ENCODE results near the gene NR2F6.

NR2F6 gene

GRCh38 chr19:17216058-17216670 is 29.6 kb downstream of the NR2F6 start:
- TF ChIP-seq GATA1 (IDR thresholded peaks at IDR 0.05; ENCODE audit: low read depth, low read length) (no peak), POLR2A (IDR thresholded peaks at IDR 0.05; ENCODE audit: low read length) (no peak)
- DNase-seq = no peak

- peak; percentile 95 for DNase-seq
- peak; percentile 91 for TF ChIP-seq POLR2A (IDR thresholded peaks at IDR 0.05; ENCODE audit: low read length)
- no peak for TF ChIP-seq GATA1 (IDR thresholded peaks at IDR 0.05; ENCODE audit: low read depth, low read length)
These were observed 30.4 kb downstream of the NR2F6 start, which contains the start of gene USE1 for GRCh38 chr19:17215127-17215971. USE1 (plus strand) TSS chr19:17215357; CDS start chr19:17215406, 49 bp downstream.

DNA sequence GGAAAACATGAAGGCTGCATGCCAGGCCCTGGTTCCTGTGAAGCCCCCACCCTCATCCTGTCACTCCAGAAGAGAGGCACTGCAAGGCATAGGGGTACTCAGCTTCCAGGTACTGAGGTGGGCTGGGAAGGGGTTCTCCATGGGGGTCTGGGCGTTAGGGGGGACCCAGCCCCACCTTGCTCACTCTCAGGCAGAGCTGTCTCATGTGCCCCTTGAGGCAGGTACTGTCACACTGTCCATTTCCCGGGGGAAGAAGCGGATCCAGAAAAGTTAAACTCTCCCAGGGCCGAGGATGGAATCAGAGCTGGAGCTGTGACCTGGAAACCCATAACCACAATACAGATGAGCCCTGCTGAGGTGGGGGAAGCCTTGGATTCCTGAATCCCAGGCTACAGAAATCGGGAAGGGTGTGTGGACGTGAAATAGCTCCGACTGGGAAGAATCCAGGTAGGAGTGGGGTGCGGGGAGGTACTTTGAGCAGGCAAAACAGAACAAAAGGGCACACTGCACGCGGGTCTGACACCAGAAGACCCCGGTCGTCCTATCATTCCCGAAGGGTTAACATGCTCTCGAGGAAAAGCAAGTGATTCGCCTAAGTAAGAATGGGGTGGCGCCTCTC is 31.1 kb downstream of the NR2F6 start:
- no peak for TF ChIP-seq POLR2A (IDR thresholded peaks at IDR 0.05; ENCODE audit: low read length)
- no peak for DNase-seq

DNA sequence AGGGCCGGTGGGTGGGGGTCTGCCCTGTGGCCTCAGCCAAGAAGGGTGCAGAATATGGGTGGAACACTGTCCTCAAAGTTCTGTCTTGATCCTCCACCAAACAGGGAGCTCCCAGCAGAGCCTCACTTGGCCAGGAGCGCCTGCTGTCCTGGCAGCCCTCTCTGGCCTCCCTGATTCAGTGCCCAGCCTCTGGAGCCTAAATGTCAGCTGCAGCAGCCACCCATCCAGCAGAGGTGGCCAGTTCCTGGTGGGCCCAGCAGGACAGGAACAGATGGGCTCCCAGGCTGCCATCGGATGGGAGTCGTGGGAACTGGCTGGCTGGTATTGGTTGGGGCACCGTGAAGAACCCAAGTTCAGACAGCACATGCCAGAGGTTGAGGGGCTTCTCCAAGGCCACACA is 32.4 kb downstream of the NR2F6 start:
- TF ChIP-seq POLR2A (IDR thresholded peaks at IDR 0.05; ENCODE audit: low read length) = no peak
- TF ChIP-seq GATA1 (IDR thresholded peaks at IDR 0.05; ENCODE audit: low read depth, low read length) = no peak

GRCh38 chr19:17211547-17212446 is 33.9 kb downstream of the NR2F6 start:
- TF ChIP-seq POLR2A (IDR thresholded peaks at IDR 0.05; ENCODE audit: low read length) (no peak), GATA1 (IDR thresholded peaks at IDR 0.05; ENCODE audit: low read depth, low read length) (no peak)
- no peak for DNase-seq

More for the DNA sequence above, 32.4 kb downstream of the NR2F6 start:
- DNase-seq = no peak

DNA sequence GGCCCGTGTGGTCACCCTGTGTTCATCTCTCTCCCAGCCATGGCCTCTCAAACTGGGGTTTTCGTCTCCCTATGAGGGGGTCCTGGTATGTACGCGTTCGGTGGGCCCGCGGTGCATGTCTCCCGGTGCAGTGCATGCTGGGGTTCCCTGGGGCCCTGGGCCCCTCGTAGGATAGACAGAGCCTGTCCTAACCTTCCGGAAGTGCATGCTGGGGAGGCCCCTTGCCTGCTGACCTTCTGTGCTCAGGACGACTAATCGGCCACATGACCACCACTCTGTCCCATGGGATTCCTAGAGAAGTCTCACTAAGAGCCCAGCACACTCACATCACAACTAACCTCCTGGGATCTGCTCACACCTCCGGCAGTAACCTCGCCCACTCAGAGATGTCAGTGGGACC is 35.4 kb downstream of the NR2F6 start:
- TF ChIP-seq GATA1 (IDR thresholded peaks at IDR 0.05; ENCODE audit: low read depth, low read length) = no peak
- no peak for TF ChIP-seq POLR2A (IDR thresholded peaks at IDR 0.05; ENCODE audit: low read length)
- DNase-seq = no peak

GRCh38 chr19:17209126-17210036 is 36.3 kb downstream of the NR2F6 start:
- DNase-seq = peak; percentile 75 to 79
- TF ChIP-seq GATA1 (IDR thresholded peaks at IDR 0.05; ENCODE audit: low read depth, low read length) (no peak), POLR2A (IDR thresholded peaks at IDR 0.05; ENCODE audit: low read length) (no peak)

- no peak for TF ChIP-seq GATA1 (IDR thresholded peaks at IDR 0.05; ENCODE audit: low read depth, low read length)
These were observed 38.8 kb downstream of the NR2F6 start for GRCh38 chr19:17206736-17207581.

GRCh38 chr19:17205237-17206140 is 40.2 kb downstream of the NR2F6 start:
- TF ChIP-seq POLR2A (IDR thresholded peaks at IDR 0.05; ENCODE audit: low read length) (no peak), GATA1 (IDR thresholded peaks at IDR 0.05; ENCODE audit: low read depth, low read length) (no peak)
- peak; percentile 77 to 85 for DNase-seq

More at GRCh38 chr19:17206736-17207581, 38.8 kb downstream of the NR2F6 start:
- DNase-seq = no peak

DNA sequence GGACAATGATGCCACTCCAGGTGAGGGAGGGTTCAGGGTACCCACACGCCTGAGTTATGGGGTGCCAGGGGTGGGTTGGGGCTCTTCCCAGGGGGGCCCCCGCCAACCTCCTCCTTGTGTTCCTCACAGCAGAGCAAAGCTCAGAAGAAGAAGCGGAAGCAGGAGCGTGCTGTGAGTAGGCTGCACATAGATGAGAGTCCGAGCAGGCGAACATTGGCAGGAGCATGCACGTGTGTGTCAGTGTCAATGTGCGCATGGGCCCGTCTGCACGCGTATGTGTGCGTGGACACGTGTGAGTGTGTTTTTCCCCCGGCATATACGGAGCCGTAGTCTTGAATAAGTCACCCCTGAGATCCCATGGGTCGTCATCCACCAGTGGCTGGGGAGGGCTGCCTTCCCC is 43.0 kb downstream of the NR2F6 start:
- DNase-seq = no peak
- TF ChIP-seq GATA1 (IDR thresholded peaks at IDR 0.05; ENCODE audit: low read depth, low read length) = no peak

DNA sequence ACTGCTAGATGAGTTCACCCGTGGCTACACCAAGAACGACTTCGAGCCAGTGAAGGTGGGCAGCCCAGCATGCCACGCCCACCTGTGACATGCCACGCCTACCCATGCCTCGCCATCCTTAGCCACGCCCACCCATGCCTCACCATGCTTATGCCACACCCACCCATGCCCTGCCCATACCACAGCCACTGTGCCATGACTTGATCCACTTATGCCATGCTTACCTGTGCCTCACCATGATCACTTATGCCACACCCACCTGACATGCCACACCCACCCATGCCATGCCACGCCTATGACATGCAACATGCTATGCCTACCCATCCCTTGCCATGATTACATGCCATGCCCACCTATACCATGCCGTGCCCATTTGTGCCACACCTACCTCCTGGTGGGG is 43.5 kb downstream of the NR2F6 start:
- DNase-seq = peak in 1 of 2 experiments; percentile 23

More for the DNA sequence above, 43.5 kb downstream of the NR2F6 start:
- TF ChIP-seq GATA1 (IDR thresholded peaks at IDR 0.05; ENCODE audit: low read depth, low read length) = no peak
- TF ChIP-seq POLR2A (IDR thresholded peaks at IDR 0.05; ENCODE audit: low read length) = no peak
